ENCODE measurements around the gene TFIP11. TPM values are rescaled to one million over a fixed set of nuclear protein-coding genes. Genes with fewer than 3 reads are reported as not detected.

TFIP11 gene
- polyA plus RNA-seq, 2 of the 4 experiments (the other 2 are of a cell fraction): 21.1 to 28.8 TPM

GRCh38 chr22:26485806-26486390, 26.4 kb downstream of the TFIP11 start:
- POLR2A ChIA-PET: no interaction called here
- TF ChIP-seq HDAC2 (IDR thresholded peaks at IDR 0.05) (no peak), POLR2AphosphoS2 (conservative IDR thresholded peaks at IDR 0.05; ENCODE audit: low read length) (no peak), CTCF (IDR thresholded peaks at IDR 0.05) (no peak), NFE2L2 (conservative IDR thresholded peaks at IDR 0.05; ENCODE audit: low read length) (no peak), NPAS2 (CRISPR knock-in tag; IDR thresholded peaks at IDR 0.05; ENCODE audit: borderline replicate concordance) (no peak), REST (IDR thresholded peaks at IDR 0.05) (no peak), CHD4 (IDR thresholded peaks at IDR 0.05; ENCODE audit: borderline replicate concordance) (no peak), RNF2 (IDR thresholded peaks at IDR 0.05; ENCODE audit: borderline replicate concordance, low read depth) (no peak), ATOH8 (CRISPR knock-in tag; IDR thresholded peaks at IDR 0.05; ENCODE audit: low read depth) (no peak), SREBF2 (IDR thresholded peaks at IDR 0.05) (no peak), CBX8 (IDR thresholded peaks at IDR 0.05) (no peak), HMGXB4 (CRISPR knock-in tag; IDR thresholded peaks at IDR 0.05; ENCODE audit: borderline replicate concordance) (no peak), POLR2A (IDR thresholded peaks at IDR 0.05; ENCODE audit: low read length) (no peak), FOXS1 (CRISPR knock-in tag; IDR thresholded peaks at IDR 0.05) (no peak), KDM5A (IDR thresholded peaks at IDR 0.05) (no peak), MAFK (IDR thresholded peaks at IDR 0.05; ENCODE audit: partially characterized antibody) (no peak), KDM1A (IDR thresholded peaks at IDR 0.05; ENCODE audit: low read depth) (no peak), EP300 (IDR thresholded peaks at IDR 0.05) (no peak), RARB (CRISPR knock-in tag; IDR thresholded peaks at IDR 0.05) (no peak)
- H3K9me3 ChIP-seq: no peaks in the 10 kb centered on the region
- ATAC-seq: no peak
- no peak for FAIRE-seq
- peaks cover 17% of the 10 kb centered on the region; the same call in 2 of the 3 replicates for H3K4me1 ChIP-seq
- no peak overlapping the region for H3K4me3 ChIP-seq
- H3K27ac ChIP-seq: no peak overlapping the region
- CTCF ChIA-PET: interaction anchor here (1.6 kb wide), 1 partner anchor 25 kb away, joined by 4 read pairs; no protein-coding TSS in a partner anchor
- no peak for DNase-seq (ENCODE audit: low read depth in 1 of 2, low spot score in 1 of 2)
- peak overlapping the region; percentile 94; the same call in 1 of the 3 replicates for H3K4me2 ChIP-seq
- 91% methylated on average over 3 of the region's 3 CpGs for WGBS (ENCODE audit: missing lambda C conversion rate)

Measured in A549 (cell line).